Lower lobe of right lung (tissue), 2 donors: Measurements from ENCODE around the gene FBXW4. TPM values are rescaled to one million over a fixed set of nuclear protein-coding genes. Genes with fewer than 3 reads are reported as not detected.

Experiments used
- ATAC-seq, 2 donors: fragments of 200-7000 bp; cut with Tn5 transposase; one replicate each; pipeline ENCODE4 v1.9.1; 2020 to 2022; ENCODE audit warnings: mild to moderate bottlenecking in 2 of 2, moderate library complexity in 2 of 2
- DNase-seq: peaks from one replicate; pipeline ENCODE4 v3.0.0-alpha.2; 2020
- H3K27ac ChIP-seq: fragments of 200-600 bp; one replicate; pipeline ENCODE4 v1.8.0; 2022
- H3K27me3 ChIP-seq: fragments of 200-600 bp; one replicate; pipeline ENCODE4 v1.8.0; 2022; ENCODE audit warnings: low read depth
- H3K36me3 ChIP-seq: fragments of 200-600 bp; one replicate; pipeline ENCODE4 v1.8.0; 2022; ENCODE audit warnings: mild to moderate bottlenecking
- H3K4me1 ChIP-seq: fragments of 200-600 bp; one replicate; pipeline ENCODE4 v1.8.0; 2022
- H3K4me3 ChIP-seq: fragments of 200-600 bp; one replicate; pipeline ENCODE4 v1.8.0; 2022; ENCODE audit warnings: mild to moderate bottlenecking
- H3K9me3 ChIP-seq: fragments of 200-600 bp; one replicate; pipeline ENCODE4 v1.8.0; 2022
- CTCF ChIP-seq: fragments of 200-600 bp; IDR thresholded peaks from one replicate; pipeline ENCODE4 v1.8.0; 2022; ENCODE audit warnings: antibody characterized with exemption, mild to moderate bottlenecking
- intact Hi-C: fragments of 100-400 bp; cut with DNase I; formaldehyde crosslinking; loops from one replicate; pipeline ENCODE4 v1.11.0; 2022
- total RNA-seq: library from RNA; stranded (reverse); fragmentation: NEBNext Ultra II Directional; extraction: Animal tissue kit (Norgen Biotek cat#: 25700); gene quantifications from one replicate; pipeline ENCODE4 v1.2.1, GENCODE V29; 2021
- donor health status: DM: no; HTN: yes; CAD: no; lungs with severe emphysema.

FBXW4 gene
- total RNA-seq, 1 donor from 2014 or later = 88.6 TPM

GRCh38 chr10:101649525-101650085, 45.4 kb downstream of the FBXW4 start:
- no peaks in the 10 kb centered on the region for H3K4me1 ChIP-seq
- no peak for ATAC-seq
- no peak for DNase-seq
- no peak for TF ChIP-seq CTCF
- no peak overlapping the region for H3K4me3 ChIP-seq
- peaks cover 78% of the 10 kb centered on the region for H3K36me3 ChIP-seq
- H3K27me3 ChIP-seq = no peaks in the 10 kb centered on the region
- intact Hi-C loops = no loop called here
- no peaks in the 10 kb centered on the region for H3K9me3 ChIP-seq
- no peak overlapping the region for H3K27ac ChIP-seq

- DNase-seq (no peak), ATAC-seq (no peak)
- Histone ChIP-seq H3K27me3 (no peaks in the 10 kb centered on the region), H3K4me1 (no peaks in the 10 kb centered on the region), H3K27ac (no peak overlapping the region), H3K9me3 (no peaks in the 10 kb centered on the region), H3K36me3 (peaks cover 73% of the 10 kb centered on the region), H3K4me3 (no peak overlapping the region)
- intact Hi-C loops = no loop called here
- TF ChIP-seq CTCF = no peak
Observed at GRCh38 chr10:101647255-101647654, 47.7 kb downstream of the FBXW4 start.

GRCh38 chr10:101646364-101646763, 48.6 kb downstream of the FBXW4 start:
- Histone ChIP-seq H3K36me3 (peaks cover 65% of the 10 kb centered on the region), H3K4me1 (no peaks in the 10 kb centered on the region), H3K9me3 (no peaks in the 10 kb centered on the region), H3K27me3 (no peaks in the 10 kb centered on the region), H3K4me3 (no peak overlapping the region), H3K27ac (no peak overlapping the region)
- no peak for ATAC-seq
- no peak for DNase-seq
- no peak for TF ChIP-seq CTCF
- intact Hi-C loops = no loop called here

GRCh38 chr10:101645659-101646058, 49.3 kb downstream of the FBXW4 start:
- intact Hi-C loops = no loop called here
- H3K9me3 ChIP-seq = no peaks in the 10 kb centered on the region
- H3K27me3 ChIP-seq = no peaks in the 10 kb centered on the region
- H3K27ac ChIP-seq = no peak overlapping the region
- peaks cover 58% of the 10 kb centered on the region for H3K36me3 ChIP-seq
- ATAC-seq = no peak
- H3K4me1 ChIP-seq = no peaks in the 10 kb centered on the region
- DNase-seq = no peak
- TF ChIP-seq CTCF = no peak
- H3K4me3 ChIP-seq = no peak overlapping the region

GRCh38 chr10:101644002-101644401, 51.0 kb downstream of the FBXW4 start:
- Histone ChIP-seq H3K9me3 (no peaks in the 10 kb centered on the region), H3K27me3 (no peaks in the 10 kb centered on the region), H3K36me3 (peaks cover 52% of the 10 kb centered on the region), H3K4me1 (no peaks in the 10 kb centered on the region), H3K4me3 (no peak overlapping the region), H3K27ac (no peak overlapping the region)
- TF ChIP-seq CTCF = no peak
- intact Hi-C loops = no loop called here
- DNase-seq (no peak), ATAC-seq (no peak)

GRCh38 chr10:101643546-101643945, 51.4 kb downstream of the FBXW4 start:
- no peak for TF ChIP-seq CTCF
- no peak for DNase-seq
- no peak overlapping the region for H3K27ac ChIP-seq
- ATAC-seq = no peak
- intact Hi-C loops = no loop called here
- H3K4me1 ChIP-seq = no peaks in the 10 kb centered on the region
- no peaks in the 10 kb centered on the region for H3K27me3 ChIP-seq
- H3K9me3 ChIP-seq = no peaks in the 10 kb centered on the region
- peaks cover 54% of the 10 kb centered on the region for H3K36me3 ChIP-seq
- no peak overlapping the region for H3K4me3 ChIP-seq
